ENCODE measurements around the gene UBL4B. TPM values are rescaled to one million over a fixed set of nuclear protein-coding genes. Genes with fewer than 3 reads are reported as not detected.

The UBL4B gene
- total RNA-seq, 1 experiment from 2014 or later: 0.07 TPM

DNA sequence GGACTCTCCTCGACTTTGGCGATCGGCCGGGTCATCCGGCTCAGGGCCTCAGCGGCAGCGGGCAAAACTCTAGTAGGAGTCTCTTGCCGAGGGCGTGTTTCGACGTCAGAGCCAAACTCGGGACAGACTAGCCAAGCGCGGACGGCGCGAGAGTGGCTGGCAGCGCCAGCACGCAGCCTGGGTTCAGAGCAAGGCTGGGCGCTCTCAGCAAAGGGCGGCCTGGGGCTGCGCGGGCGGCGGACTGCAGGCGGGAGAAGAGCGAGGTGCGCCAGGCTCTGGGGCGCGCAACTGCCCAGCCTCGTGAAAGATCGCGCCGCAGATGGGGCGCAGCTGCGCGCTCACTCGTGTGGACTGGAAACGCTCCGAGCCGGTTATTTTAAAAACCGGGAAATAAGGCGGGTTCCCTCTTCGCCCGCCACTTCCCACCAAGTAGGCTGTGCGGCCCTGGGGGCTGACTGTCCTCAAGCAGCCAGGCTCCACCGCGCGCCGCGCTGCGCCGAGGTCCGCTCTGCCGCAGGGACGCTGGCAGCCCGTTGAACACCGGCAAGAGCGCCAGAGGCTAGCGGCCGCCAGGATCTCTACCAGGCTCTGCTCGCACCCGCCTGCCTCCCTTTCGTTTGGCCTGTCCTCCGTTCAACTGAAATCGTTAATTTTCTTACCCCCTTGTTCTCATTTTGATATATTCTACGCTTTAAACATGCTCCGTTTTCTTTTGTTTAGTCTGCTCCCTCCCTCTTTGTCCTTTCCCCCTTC is 44.2 kb upstream of the UBL4B start:
- Histone ChIP-seq H3K9me2 (replicated peaks; ENCODE audit: low read length) (no peaks in the 10 kb centered on the region), H3K27me3 (ENCODE audit: low read length) (no peaks in the 10 kb centered on the region), H3K4me3 (ENCODE audit: low read length) (no peak overlapping the region), H3K9ac (ENCODE audit: low read length) (no peak overlapping the region), H3K4me1 (ENCODE audit: insufficient read depth, low read length) (no peaks in the 10 kb centered on the region), H2AFZ (ENCODE audit: low read length) (no peak overlapping the region), H3K36me3 (ENCODE audit: low read depth, low read length) (no peaks in the 10 kb centered on the region), H4K20me1 (ENCODE audit: low read length) (no peaks in the 10 kb centered on the region), H3F3A (ENCODE audit: low read length, unreplicated experiment) (no peaks in the 10 kb centered on the region), H3K9me3 (ENCODE audit: low read length) (no peaks in the 10 kb centered on the region), H3K27ac (ENCODE audit: low read length) (no peak overlapping the region), H3K4me2 (ENCODE audit: low read length) (no peak overlapping the region), H3K79me2 (ENCODE audit: low read length) (no peaks in the 10 kb centered on the region)
- CTCF ChIA-PET: no interaction called here
- intact Hi-C loops (cut with micrococcal nuclease): no loop called here
- BruUV-seq (replicated peaks): no TSS peak
- DNase-seq (no peak), ATAC-seq (no peak)
- TF ChIP-seq, protein P1, sequence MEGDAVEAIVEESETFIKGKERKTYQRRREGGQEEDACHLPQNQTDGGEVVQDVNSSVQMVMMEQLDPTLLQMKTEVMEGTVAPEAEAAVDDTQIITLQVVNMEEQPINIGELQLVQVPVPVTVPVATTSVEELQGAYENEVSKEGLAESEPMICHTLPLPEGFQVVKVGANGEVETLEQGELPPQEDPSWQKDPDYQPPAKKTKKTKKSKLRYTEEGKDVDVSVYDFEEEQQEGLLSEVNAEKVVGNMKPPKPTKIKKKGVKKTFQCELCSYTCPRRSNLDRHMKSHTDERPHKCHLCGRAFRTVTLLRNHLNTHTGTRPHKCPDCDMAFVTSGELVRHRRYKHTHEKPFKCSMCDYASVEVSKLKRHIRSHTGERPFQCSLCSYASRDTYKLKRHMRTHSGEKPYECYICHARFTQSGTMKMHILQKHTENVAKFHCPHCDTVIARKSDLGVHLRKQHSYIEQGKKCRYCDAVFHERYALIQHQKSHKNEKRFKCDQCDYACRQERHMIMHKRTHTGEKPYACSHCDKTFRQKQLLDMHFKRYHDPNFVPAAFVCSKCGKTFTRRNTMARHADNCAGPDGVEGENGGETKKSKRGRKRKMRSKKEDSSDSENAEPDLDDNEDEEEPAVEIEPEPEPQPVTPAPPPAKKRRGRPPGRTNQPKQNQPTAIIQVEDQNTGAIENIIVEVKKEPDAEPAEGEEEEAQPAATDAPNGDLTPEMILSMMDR (conservative IDR thresholded peaks at IDR 0.05; ENCODE audit: low read depth, low read length): no peak
- no peak for TF ChIP-seq EZH2phosphoT487 (IDR thresholded peaks at IDR 0.05; ENCODE audit: borderline replicate concordance, low read length)
- no peak for TF ChIP-seq EZH2 (IDR thresholded peaks at IDR 0.05; ENCODE audit: low read length, unreplicated experiment)
- POLR2A ChIA-PET (ENCODE audit: unreplicated experiment): no interaction called here

DNA sequence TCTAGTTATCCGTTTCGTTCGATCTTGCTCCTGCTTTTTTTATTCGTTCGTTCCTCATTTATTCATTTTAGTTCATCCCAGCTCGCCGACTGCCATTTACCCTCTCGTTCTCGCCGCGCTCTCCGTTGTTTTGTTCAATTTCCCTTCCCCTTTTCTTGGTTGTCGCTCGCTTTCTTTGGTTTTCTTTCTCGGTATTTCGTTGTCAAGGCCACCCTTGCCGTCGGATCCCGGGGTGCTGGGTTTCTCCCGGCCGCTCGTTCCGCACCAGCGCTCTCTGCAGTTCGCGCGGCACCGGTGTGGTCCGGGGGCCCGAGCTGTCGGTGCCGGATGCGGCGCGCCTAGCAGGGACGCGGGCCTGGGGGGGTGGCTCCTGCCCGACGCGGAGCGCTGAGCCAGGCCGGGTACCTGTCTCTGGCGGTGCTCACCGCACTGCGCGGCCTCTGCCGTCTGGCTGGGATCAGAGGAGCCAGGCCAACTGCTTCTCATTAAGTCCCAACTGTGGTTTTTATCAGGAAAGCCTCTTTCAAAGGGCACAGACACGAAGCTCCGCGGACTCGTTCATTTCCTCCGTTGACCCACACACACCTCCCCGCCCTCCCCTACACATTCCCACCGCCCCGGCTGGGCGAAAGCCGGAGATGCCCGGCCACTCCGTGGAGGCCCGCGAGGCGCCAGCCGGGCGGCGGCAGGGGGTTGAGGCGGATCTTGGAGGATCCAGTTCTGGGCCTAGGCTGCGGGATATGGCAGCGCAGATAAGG is 43.4 kb upstream of the UBL4B start:
- Histone ChIP-seq H3K4me3 (ENCODE audit: low read length) (no peak overlapping the region), H4K20me1 (ENCODE audit: low read length) (no peaks in the 10 kb centered on the region), H3K27ac (ENCODE audit: low read length) (no peak overlapping the region), H3K9me2 (replicated peaks; ENCODE audit: low read length) (no peaks in the 10 kb centered on the region), H3K27me3 (ENCODE audit: low read length) (no peaks in the 10 kb centered on the region), H3K4me1 (ENCODE audit: insufficient read depth, low read length) (no peaks in the 10 kb centered on the region), H3K36me3 (ENCODE audit: low read depth, low read length) (no peaks in the 10 kb centered on the region), H2AFZ (ENCODE audit: low read length) (no peak overlapping the region), H3F3A (ENCODE audit: low read length, unreplicated experiment) (no peaks in the 10 kb centered on the region), H3K79me2 (ENCODE audit: low read length) (no peaks in the 10 kb centered on the region), H3K9ac (ENCODE audit: low read length) (no peak overlapping the region), H3K9me3 (ENCODE audit: low read length) (no peaks in the 10 kb centered on the region), H3K4me2 (ENCODE audit: low read length) (no peak overlapping the region)
- DNase-seq (no peak), ATAC-seq (no peak)
- intact Hi-C loops (cut with micrococcal nuclease): no loop called here
- TF ChIP-seq EZH2 (IDR thresholded peaks at IDR 0.05; ENCODE audit: low read length, unreplicated experiment) (no peak), EZH2phosphoT487 (IDR thresholded peaks at IDR 0.05; ENCODE audit: borderline replicate concordance, low read length) (no peak)
- TF ChIP-seq, protein P1 (conservative IDR thresholded peaks at IDR 0.05; ENCODE audit: low read depth, low read length): no peak
- CTCF ChIA-PET: no interaction called here
- no TSS peak for BruUV-seq (replicated peaks)
- POLR2A ChIA-PET (ENCODE audit: unreplicated experiment): no interaction called here
